ENCODE measurements around the gene FAM20B. TPM values are rescaled to one million over a fixed set of nuclear protein-coding genes. Genes with fewer than 3 reads are reported as not detected.

FAM20B gene
- total and polyA plus RNA-seq, 2 of the 13 experiments (the other 11 are each of a cell fraction or from before 2014, with no cell fraction given) = 13.8 to 26.9 TPM

GRCh38 chr1:179089827-179090482, 64.3 kb downstream of the FAM20B start (continued):
- no peak for TF ChIP-seq ZNF546 (CRISPR knock-in tag; conservative IDR thresholded peaks at IDR 0.05)
- no peak for TF ChIP-seq HIC2 (CRISPR knock-in tag; IDR thresholded peaks at IDR 0.05; ENCODE audit: low read depth)
- no peak for TF ChIP-seq ELK4 (CRISPR knock-in tag; IDR thresholded peaks at IDR 0.05; ENCODE audit: borderline replicate concordance)
- TF ChIP-seq NFATC3 (CRISPR knock-in tag; IDR thresholded peaks at IDR 0.05) = no peak
- TF ChIP-seq SOX6 (IDR thresholded peaks at IDR 0.05) = no peak
- peak; percentile 58; the same call in 1 of the 2 replicates for TF ChIP-seq SOX6 (CRISPR knock-in tag; IDR thresholded peaks at IDR 0.05)
- TF ChIP-seq IKZF4 (CRISPR knock-in tag; IDR thresholded peaks at IDR 0.05; ENCODE audit: borderline replicate concordance, low read depth, not compliant biosample characterization) = no peak
- no peak for TF ChIP-seq ZNF768 (CRISPR knock-in tag; IDR thresholded peaks at IDR 0.05)
- no peak for TF ChIP-seq ZNF589 (CRISPR knock-in tag; conservative IDR thresholded peaks at IDR 0.05)
- TF ChIP-seq TCF7 (IDR thresholded peaks at IDR 0.05; ENCODE audit: low read depth) = peak; percentile 52; the same call in 1 of the 2 replicates
- TF ChIP-seq GATAD1 (CRISPR knock-in tag; IDR thresholded peaks at IDR 0.05) = no peak
- no peak for TF ChIP-seq FOXM1 (CRISPR knock-in tag; IDR thresholded peaks at IDR 0.05)
- peak; percentile 41; the same call in 1 of the 2 replicates for TF ChIP-seq ARID4A (CRISPR knock-in tag; IDR thresholded peaks at IDR 0.05; ENCODE audit: borderline replicate concordance)
- TF ChIP-seq RXRB (CRISPR knock-in tag; IDR thresholded peaks at IDR 0.05; ENCODE audit: borderline replicate concordance) = peak; percentile 87
- TF ChIP-seq ETV6 (CRISPR knock-in tag; conservative IDR thresholded peaks at IDR 0.05) = no peak
- TF ChIP-seq PAXIP1 (CRISPR knock-in tag; conservative IDR thresholded peaks at IDR 0.05) = peak; percentile 43; the same call in 1 of the 2 replicates
- no peak for TF ChIP-seq TERF1 (CRISPR knock-in tag; IDR thresholded peaks at IDR 0.05)
